Measurements from ENCODE around the gene KREMEN2.

GRCh38 chr16:3004319-3004718 is 40.2 kb downstream of the KREMEN2 start:
- TF ChIP-seq EZH2 (IDR thresholded peaks at IDR 0.05; ENCODE audit: low read depth) (no peak), CTCF (conservative IDR thresholded peaks at IDR 0.05) (no peak)

Measured in PC-9 (cell line).